Type B pancreatic cell (in vitro differentiated cells): ENCODE data around the gene CDC42BPB. TPM values are rescaled to one million over a fixed set of nuclear protein-coding genes. Genes with fewer than 3 reads are reported as not detected.

Source experiments
- DNase-seq: peaks from one replicate; pipeline ENCODE4 v3.0.0; 2021; ENCODE audit warnings: mixed read lengths; ENCODE audit not compliant: unreplicated experiment; ENCODE audit errors: extremely low spot score
- H3K27ac Mint-ChIP-seq: 2 replicates; pipeline ENCODE4 v1.8.0; 2021; ENCODE audit warnings: mild to moderate bottlenecking, mixed read lengths
- H3K27me3 Mint-ChIP-seq: 2 replicates; pipeline ENCODE4 v1.8.0; 2021; ENCODE audit warnings: mixed read lengths
- H3K36me3 Mint-ChIP-seq: 2 replicates; pipeline ENCODE4 v1.8.0; 2021; ENCODE audit warnings: mixed read lengths
- H3K4me1 Mint-ChIP-seq: one replicate; pipeline ENCODE4 v1.8.0; 2021; ENCODE audit warnings: mixed read lengths; ENCODE audit not compliant: unreplicated experiment
- H3K4me3 Mint-ChIP-seq: 2 replicates; pipeline ENCODE4 v1.8.0; 2021; ENCODE audit warnings: mild to moderate bottlenecking, mixed read lengths
- H3K9me3 Mint-ChIP-seq: 2 replicates; pipeline ENCODE4 v1.8.0; 2021; ENCODE audit warnings: mixed read lengths
- total RNA-seq: library from RNA; stranded (reverse); gene quantifications from 2 replicates; pipeline ENCODE4 v1.2.1, GENCODE V29; 2021; ENCODE audit warnings: low replicate concordance
- TF ChIP-seq, protein P1 (sequence below): fragments of 200-600 bp; sonication (generic); conservative IDR thresholded peaks from 2 replicates; pipeline ENCODE4 v1.5.0; 2021; ENCODE audit warnings: antibody characterized with exemption, mild to moderate bottlenecking

Gene CDC42BPB
- total RNA-seq, 1 donor from 2014 or later = 88.6 TPM

DNA sequence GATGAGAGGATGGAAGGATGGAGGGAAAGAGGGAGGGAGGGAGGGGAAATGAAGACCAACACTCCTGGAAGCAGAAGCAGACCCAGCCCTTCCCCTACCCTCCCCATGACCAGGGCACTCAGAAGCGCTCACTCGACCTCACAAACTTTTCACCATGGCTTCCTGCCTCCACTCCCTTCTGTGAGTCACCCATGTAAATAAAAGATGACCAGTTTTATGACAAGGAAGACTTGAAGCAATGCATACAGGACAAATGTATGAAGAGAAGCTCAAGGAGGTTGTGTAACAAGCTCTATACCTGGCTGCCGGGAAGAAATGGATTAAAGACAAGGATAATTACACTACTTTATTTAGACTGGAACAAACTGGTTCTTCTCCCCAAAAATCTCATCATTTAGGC lies 63.8 kb downstream of the CDC42BPB start:
- TF ChIP-seq, protein P1, sequence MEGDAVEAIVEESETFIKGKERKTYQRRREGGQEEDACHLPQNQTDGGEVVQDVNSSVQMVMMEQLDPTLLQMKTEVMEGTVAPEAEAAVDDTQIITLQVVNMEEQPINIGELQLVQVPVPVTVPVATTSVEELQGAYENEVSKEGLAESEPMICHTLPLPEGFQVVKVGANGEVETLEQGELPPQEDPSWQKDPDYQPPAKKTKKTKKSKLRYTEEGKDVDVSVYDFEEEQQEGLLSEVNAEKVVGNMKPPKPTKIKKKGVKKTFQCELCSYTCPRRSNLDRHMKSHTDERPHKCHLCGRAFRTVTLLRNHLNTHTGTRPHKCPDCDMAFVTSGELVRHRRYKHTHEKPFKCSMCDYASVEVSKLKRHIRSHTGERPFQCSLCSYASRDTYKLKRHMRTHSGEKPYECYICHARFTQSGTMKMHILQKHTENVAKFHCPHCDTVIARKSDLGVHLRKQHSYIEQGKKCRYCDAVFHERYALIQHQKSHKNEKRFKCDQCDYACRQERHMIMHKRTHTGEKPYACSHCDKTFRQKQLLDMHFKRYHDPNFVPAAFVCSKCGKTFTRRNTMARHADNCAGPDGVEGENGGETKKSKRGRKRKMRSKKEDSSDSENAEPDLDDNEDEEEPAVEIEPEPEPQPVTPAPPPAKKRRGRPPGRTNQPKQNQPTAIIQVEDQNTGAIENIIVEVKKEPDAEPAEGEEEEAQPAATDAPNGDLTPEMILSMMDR = no peak
- no peak for DNase-seq
- Mint-ChIP-seq H3K36me3 (peaks cover 47% of the 10 kb centered on the region), H3K4me1 (peaks cover 9% of the 10 kb centered on the region), H3K27ac (peak overlapping the region; percentile 93), H3K4me3 (peak overlapping the region; percentile 42), H3K9me3 (peaks cover 7% of the 10 kb centered on the region), H3K27me3 (no peaks in the 10 kb centered on the region)

- no peaks in the 10 kb centered on the region for H3K27me3 Mint-ChIP-seq
- H3K9me3 Mint-ChIP-seq = peaks cover 15% of the 10 kb centered on the region
- peaks cover 9% of the 10 kb centered on the region for H3K4me1 Mint-ChIP-seq
- no peak for DNase-seq
- TF ChIP-seq, protein P1 = no peak
- peak overlapping the region; percentile 8 for H3K27ac Mint-ChIP-seq
- H3K4me3 Mint-ChIP-seq = no peak overlapping the region
- H3K36me3 Mint-ChIP-seq = peaks cover 59% of the 10 kb centered on the region
Measured at GRCh38 chr14:102991376-102991775, 66.0 kb downstream of the CDC42BPB start.

- no peaks in the 10 kb centered on the region for H3K27me3 Mint-ChIP-seq
Measured at GRCh38 chr14:102988054-102988453, 69.3 kb downstream of the CDC42BPB start.

DNA sequence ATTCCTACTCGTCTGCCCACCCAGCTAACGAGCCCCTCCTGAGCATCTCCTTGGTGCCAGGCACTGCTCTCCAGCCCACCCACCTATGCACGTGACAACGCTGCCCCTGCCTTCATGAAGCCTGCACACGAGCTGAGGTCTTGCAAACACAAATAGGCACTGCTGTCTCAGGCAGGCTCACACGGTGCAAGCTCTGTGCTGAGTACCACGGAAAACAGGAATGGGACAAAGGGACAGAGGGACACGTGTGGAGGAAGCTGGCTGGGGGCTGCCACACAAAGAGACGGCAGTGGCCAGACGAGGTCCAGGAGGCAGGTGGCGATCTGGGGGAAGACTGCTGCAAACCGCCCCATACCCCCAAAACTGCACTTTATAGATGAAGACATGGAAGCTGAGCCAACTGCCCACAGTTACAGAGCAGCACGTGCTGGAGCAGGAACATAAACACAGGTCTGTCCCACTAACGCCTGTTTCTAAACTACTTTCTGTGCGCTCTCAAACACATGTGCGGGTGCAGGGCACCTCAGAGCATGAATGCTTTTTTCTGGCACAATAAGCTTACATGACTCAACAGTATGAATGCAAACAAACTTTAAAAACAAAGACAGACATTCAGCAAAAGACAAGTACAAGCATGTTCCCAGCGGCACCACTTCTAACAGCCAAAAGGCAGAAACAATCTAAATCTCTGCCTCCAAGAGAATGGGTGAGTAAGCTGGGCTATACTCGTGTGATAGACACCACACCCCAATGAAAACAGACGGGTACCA lies 70.4 kb downstream of the CDC42BPB start:
- Mint-ChIP-seq H3K9me3 (peaks cover 15% of the 10 kb centered on the region), H3K36me3 (peaks cover 58% of the 10 kb centered on the region), H3K27me3 (no peaks in the 10 kb centered on the region), H3K4me3 (no peak overlapping the region), H3K4me1 (no peaks in the 10 kb centered on the region), H3K27ac (peak overlapping the region; percentile 4)
- TF ChIP-seq, protein P1 = no peak
- DNase-seq = no peak

More at GRCh38 chr14:102988054-102988453, 69.3 kb downstream of the CDC42BPB start:
- DNase-seq = no peak
- TF ChIP-seq, protein P1 = no peak
- Mint-ChIP-seq H3K9me3 (peaks cover 15% of the 10 kb centered on the region), H3K4me1 (no peaks in the 10 kb centered on the region), H3K4me3 (no peak overlapping the region), H3K27ac (peak overlapping the region; percentile 4), H3K36me3 (peaks cover 58% of the 10 kb centered on the region)

DNA sequence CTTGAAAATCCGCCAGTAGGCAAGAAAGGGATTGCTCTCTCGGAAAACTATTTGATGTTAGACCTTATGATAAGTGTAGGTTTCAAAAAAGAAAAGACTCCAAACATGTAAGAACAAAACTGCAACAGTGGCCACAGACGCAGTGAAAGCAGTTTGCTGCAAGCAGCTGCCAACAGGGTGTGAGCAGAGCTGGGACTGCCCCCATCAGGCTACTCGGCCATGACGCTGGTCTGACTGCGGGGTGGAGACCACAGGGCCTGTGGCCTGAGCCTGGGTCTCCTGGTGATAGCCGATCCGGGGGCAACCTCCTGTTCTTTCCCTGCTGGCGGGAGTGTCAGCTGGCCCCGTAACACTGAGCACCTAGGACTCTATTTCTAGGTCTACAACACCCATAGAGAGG lies 71.7 kb downstream of the CDC42BPB start:
- DNase-seq = no peak
- Mint-ChIP-seq H3K4me3 (no peak overlapping the region), H3K27ac (no peak overlapping the region), H3K9me3 (peaks cover 15% of the 10 kb centered on the region), H3K36me3 (peaks cover 52% of the 10 kb centered on the region), H3K4me1 (no peaks in the 10 kb centered on the region), H3K27me3 (no peaks in the 10 kb centered on the region)
- TF ChIP-seq, protein P1 = no peak
